Progenitor cell of endocrine pancreas (in vitro differentiated cells): ENCODE measurements around the gene AFG3L2. TPM values are rescaled to one million over a fixed set of nuclear protein-coding genes. Genes with fewer than 3 reads are reported as not detected.

Source experiments
- DNase-seq: peaks from one replicate; pipeline ENCODE4 v3.0.0; 2021; ENCODE audit warnings: low spot score; ENCODE audit not compliant: unreplicated experiment
- H3K27ac Mint-ChIP-seq: 2 replicates; pipeline ENCODE4 v1.8.0; 2021; ENCODE audit warnings: mild to moderate bottlenecking, moderate library complexity, mixed read lengths
- H3K27me3 Mint-ChIP-seq: 2 replicates; pipeline ENCODE4 v1.8.0; 2021; ENCODE audit warnings: mixed read lengths
- H3K36me3 Mint-ChIP-seq: 2 replicates; pipeline ENCODE4 v1.8.0; 2022; ENCODE audit warnings: mixed read lengths; ENCODE audit not compliant: insufficient read depth
- H3K4me1 Mint-ChIP-seq: 2 replicates; pipeline ENCODE4 v1.8.0; 2021; ENCODE audit warnings: low read depth, mixed read lengths
- H3K4me3 Mint-ChIP-seq: 2 replicates; pipeline ENCODE4 v1.8.0; 2021; ENCODE audit warnings: low read depth, mild to moderate bottlenecking, moderate library complexity, mixed read lengths
- H3K9me3 Mint-ChIP-seq: 2 replicates; pipeline ENCODE4 v1.8.0; 2021; ENCODE audit warnings: low read depth, mixed read lengths
- CTCF ChIP-seq: fragments of 200-600 bp; sonication (generic); IDR thresholded peaks from one replicate; pipeline ENCODE4 v1.5.0; 2021; ENCODE audit warnings: antibody characterized with exemption, mild to moderate bottlenecking; ENCODE audit not compliant: unreplicated experiment
- total RNA-seq: library from RNA; stranded (reverse); gene quantifications from 2 replicates; pipeline ENCODE4 v1.2.1, GENCODE V29; 2021

Gene AFG3L2
- total RNA-seq, 1 donor from 2014 or later, result 44.6 TPM

- peak overlapping the region; percentile 95 for H3K27ac Mint-ChIP-seq
- no peaks in the 10 kb centered on the region for H3K9me3 Mint-ChIP-seq
- DNase-seq, result no peak
- H3K4me3 Mint-ChIP-seq, result peak overlapping the region; percentile 85
- peaks cover 27% of the 10 kb centered on the region for H3K4me1 Mint-ChIP-seq
- H3K27me3 Mint-ChIP-seq, result no peaks in the 10 kb centered on the region
- peaks cover 1% of the 10 kb centered on the region for H3K36me3 Mint-ChIP-seq
- no peak for TF ChIP-seq CTCF
Measured at GRCh38 chr18:12376034-12376753, 833 bp downstream of the AFG3L2 start.

- Mint-ChIP-seq H3K4me1 (peaks cover 23% of the 10 kb centered on the region), H3K4me3 (peak overlapping the region; percentile 85), H3K9me3 (no peaks in the 10 kb centered on the region), H3K27ac (no peak overlapping the region), H3K36me3 (peaks cover 5% of the 10 kb centered on the region), H3K27me3 (no peaks in the 10 kb centered on the region)
- TF ChIP-seq CTCF, result no peak
- DNase-seq, result no peak
Measured at GRCh38 chr18:12374401-12374800, 2.6 kb downstream of the AFG3L2 start.

- DNase-seq, result no peak
Measured at GRCh38 chr18:12373771-12374116, 3.3 kb downstream of the AFG3L2 start.

GRCh38 chr18:12373116-12373770 lies 3.8 kb downstream of the AFG3L2 start:
- H3K4me3 Mint-ChIP-seq, result peak overlapping the region; percentile 46
- H3K36me3 Mint-ChIP-seq, result peaks cover 6% of the 10 kb centered on the region
- peak overlapping the region; percentile 3 for H3K27ac Mint-ChIP-seq
- no peak for TF ChIP-seq CTCF
- DNase-seq, result no peak
- peaks cover 23% of the 10 kb centered on the region for H3K4me1 Mint-ChIP-seq
- H3K27me3 Mint-ChIP-seq, result no peaks in the 10 kb centered on the region
- H3K9me3 Mint-ChIP-seq, result no peaks in the 10 kb centered on the region

More at GRCh38 chr18:12373771-12374116, 3.3 kb downstream of the AFG3L2 start:
- peak overlapping the region; percentile 46 for H3K4me3 Mint-ChIP-seq
- no peaks in the 10 kb centered on the region for H3K9me3 Mint-ChIP-seq
- H3K27me3 Mint-ChIP-seq, result no peaks in the 10 kb centered on the region
- peaks cover 6% of the 10 kb centered on the region for H3K36me3 Mint-ChIP-seq
- H3K27ac Mint-ChIP-seq, result no peak overlapping the region
- no peak for TF ChIP-seq CTCF
- H3K4me1 Mint-ChIP-seq, result peaks cover 23% of the 10 kb centered on the region

GRCh38 chr18:12372406-12372805 lies 4.6 kb downstream of the AFG3L2 start:
- no peak for TF ChIP-seq CTCF
- no peak overlapping the region for H3K4me3 Mint-ChIP-seq

More at GRCh38 chr18:12372406-12372805, 4.6 kb downstream of the AFG3L2 start:
- Mint-ChIP-seq H3K27ac (no peak overlapping the region), H3K4me1 (peaks cover 20% of the 10 kb centered on the region), H3K9me3 (no peaks in the 10 kb centered on the region), H3K36me3 (peaks cover 6% of the 10 kb centered on the region), H3K27me3 (no peaks in the 10 kb centered on the region)
- no peak for DNase-seq
